HG02642 (cell line): Measurements from ENCODE around the gene LKAAEAR1.
"Not testable (repeated sequence)": the region's sequence is repeated elsewhere in the genome, so short reads cannot be mapped to it uniquely, and the experiment has no call there.

Experiments
- ATAC-seq: cut with Tn5 transposase; IDR thresholded peaks from one replicate; pipeline ENCODE4 v1.9.1; 2021; ENCODE audit warnings: mild to moderate bottlenecking; ENCODE audit not compliant: unreplicated experiment, poor library complexity

The LKAAEAR1 gene

GRCh38 chr20:64083804-64084684 is at the start of gene LKAAEAR1:
Gene LKAAEAR1, minus strand, starts transcription at chr20:64084398. Its CDS starts 179 bp downstream, at chr20:64084219.
- ATAC-seq: no peak

DNA sequence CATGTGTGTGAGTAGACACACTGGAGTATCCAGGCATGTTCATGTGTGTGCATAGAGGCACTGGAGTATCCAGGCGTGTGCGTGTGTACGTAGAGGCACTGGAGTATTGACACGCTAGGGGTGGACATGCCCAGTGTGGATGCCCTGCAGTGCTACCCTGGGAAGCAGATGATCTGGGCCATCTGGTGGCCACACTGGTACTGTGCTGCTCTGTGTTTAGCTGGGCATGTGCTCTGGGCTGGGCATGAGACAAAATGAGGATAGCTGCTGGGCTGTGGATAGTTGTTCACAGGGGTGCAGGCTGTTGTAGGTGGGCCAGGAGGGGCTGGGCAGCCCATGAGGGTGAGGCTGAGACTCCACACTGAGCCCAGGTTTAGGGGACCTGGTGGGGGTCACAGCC is 47.2 kb upstream of the LKAAEAR1 start:
- no peak for ATAC-seq

DNA sequence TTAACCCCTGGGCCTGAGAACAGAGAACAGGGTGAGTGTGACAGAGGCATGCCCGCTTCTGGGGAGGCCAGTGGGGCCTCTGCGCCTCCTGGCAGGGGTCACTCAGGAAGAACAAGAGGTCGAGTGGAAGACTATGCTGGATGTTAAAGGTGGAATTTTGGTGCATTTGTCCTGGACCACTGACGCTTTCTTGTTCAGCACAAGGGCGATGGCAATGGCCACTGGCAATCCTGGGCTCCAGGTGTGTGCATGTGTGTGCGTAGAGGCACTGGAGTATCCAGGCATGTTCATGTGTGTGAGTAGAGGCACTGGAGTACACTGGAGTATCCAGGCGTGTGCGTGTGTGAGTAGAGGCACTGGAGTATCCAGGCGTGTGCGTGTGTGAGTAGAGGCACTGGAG is 46.7 kb upstream of the LKAAEAR1 start:
- no peak for ATAC-seq

DNA sequence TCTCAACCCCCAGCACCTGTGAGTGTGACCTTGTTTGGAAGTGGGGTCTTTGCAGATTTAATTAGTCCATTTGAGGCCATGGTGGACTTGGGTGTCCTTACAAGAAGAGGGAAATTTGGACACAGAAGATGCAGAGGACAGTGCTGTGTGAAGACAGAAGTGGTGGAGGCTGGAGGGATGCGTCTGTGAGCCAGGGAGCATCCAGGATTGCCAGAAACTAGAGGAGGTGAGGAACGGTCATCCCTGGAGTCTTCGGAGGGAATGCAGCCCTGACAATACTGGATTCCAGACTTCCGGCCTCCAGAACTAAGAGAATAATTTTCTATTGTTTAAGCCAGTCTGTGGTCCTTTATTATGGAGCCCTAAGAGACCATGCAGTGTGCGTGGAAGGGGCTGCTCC is 46.1 kb upstream of the LKAAEAR1 start:
- ATAC-seq: no peak

DNA sequence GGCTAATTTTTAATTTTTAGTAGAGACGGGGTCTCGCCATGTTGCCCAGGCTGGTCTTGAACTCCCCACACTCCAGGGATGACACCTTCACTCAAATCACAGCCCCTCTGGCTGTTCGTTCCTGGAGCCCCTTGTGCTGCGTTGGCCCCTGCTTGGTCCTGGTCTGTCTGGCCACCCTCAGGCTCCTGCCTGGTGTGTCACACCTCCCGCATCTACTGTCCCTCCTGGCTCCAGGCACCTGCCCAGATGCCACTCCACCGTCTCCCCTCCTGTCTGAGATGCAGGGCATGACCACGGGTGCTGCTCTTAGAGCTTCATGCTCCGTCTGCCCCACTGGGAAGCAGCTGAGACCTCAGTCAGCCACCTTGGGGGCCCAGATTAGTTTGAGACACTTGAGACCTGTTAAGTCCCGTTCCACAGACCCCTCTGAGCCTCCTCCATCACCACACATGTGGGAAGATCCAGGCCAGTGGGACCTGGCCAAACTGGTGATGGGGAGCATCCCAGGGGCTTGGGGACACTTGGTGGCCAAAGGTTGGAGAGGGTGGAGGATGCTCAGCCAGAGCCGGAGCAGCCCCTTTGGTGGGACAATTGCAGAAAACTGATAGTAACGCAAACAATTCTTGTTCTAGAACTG is 45.1 kb upstream of the LKAAEAR1 start:
- no peak for ATAC-seq

- ATAC-seq: not testable (repeated sequence)
Observed at GRCh38 chr20:64123517-64123916, 39.3 kb upstream of the LKAAEAR1 start.

GRCh38 chr20:64122927-64123326 is 38.7 kb upstream of the LKAAEAR1 start:
- ATAC-seq: not testable (repeated sequence)

GRCh38 chr20:64121586-64121985 is 37.4 kb upstream of the LKAAEAR1 start:
- ATAC-seq: no peak

DNA sequence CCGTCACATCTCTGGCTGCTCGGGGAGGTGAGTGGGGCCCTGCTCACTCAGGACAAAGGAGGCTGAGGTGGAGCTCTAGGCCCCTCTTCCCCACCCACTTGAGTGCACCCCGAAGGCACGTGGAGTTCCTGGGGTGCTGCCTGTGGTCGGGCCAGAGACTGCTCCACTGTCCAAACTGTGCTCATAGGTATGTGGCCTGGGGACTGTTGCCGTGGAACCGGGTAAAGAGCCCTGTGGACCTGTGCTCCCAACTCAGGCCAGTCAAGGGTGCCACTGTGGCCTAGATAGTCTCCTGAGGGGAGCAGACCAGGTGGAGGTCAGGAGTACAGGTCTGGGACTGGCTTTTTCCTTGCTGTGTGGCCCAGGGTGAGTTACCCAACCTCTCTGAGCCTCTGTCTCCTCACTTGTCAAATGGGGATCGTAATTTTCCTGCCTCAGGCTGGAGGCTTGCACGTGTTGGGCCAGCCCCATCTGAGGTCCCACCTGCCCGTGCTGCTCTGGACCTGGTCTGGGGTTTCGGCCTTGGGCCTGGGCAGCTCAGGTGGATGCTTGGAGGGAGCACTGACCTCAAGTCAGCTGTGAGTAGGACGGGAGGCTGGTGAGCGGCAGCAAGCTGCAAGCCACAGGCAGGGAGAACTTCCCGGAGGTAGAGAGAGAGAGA is 35.6 kb upstream of the LKAAEAR1 start:
- ATAC-seq: no peak

DNA sequence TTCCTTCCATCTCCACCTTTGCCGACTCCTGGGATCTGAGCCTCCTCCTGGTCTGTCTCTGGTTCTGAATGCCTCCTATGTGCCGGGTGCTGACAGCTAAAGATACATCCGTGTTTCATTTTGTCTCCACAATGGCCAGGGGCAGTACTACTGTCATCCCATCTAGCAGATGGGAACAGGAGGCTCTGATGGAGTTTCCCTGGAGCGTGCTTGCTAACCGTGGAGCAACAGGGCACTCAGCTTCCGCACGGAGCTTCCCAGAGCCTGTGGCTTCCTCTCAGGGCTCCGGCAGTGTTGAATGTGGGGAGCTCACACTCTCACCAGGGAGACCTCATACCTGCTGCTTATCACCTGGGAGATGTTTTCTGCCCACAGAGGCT is 35.1 kb upstream of the LKAAEAR1 start:
- no peak for ATAC-seq

GRCh38 chr20:64117432-64117777 is 33.2 kb upstream of the LKAAEAR1 start:
- ATAC-seq: not testable (repeated sequence)

DNA sequence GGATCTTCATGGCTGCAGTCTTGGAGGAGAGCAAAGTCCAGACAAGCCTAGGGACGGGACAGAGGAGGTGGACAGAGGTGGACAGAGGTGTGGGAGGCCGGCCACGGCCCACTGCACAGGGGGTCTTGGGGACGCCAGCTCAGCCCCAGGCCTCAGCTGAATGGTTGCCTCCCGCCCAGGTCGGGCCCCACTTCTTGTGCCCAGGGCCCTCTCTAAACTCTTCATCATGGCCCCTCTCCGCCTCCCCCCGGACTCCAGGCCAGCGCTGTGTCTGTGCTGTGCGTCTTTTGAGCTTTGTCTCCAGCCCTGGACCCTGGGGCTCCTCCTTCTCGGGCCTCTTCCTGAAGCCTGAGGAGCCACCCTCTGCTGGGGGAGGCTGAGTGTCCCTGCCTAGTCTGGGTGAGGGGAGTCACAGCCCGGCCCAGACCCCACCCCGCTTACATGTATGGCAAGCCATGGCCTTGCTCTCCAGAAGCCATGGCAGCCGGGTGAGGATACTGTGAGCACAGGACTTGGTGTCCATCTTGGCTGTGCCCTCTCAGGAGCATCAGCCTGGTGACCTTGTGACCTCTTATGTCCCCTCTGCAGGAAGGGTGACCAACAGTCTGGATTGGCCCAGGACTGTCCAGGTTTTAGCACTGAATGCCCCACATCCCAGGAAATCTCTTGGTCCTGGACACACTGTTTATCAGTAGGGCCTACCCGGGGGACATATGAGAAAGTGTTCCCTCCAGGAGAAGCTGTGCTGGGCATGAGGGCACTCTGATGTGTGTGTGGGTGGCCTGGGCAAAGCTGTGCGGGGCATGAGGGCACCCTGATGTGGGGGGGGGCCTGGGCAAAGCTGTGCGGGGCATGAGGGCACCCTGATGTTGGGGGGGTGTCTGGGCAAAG is 32.6 kb upstream of the LKAAEAR1 start:
- ATAC-seq: no peak

- ATAC-seq: no peak
Observed at GRCh38 chr20:64116016-64116415, 31.8 kb upstream of the LKAAEAR1 start.

- ATAC-seq: no peak
Observed at GRCh38 chr20:64115171-64115911, 31.1 kb upstream of the LKAAEAR1 start.

DNA sequence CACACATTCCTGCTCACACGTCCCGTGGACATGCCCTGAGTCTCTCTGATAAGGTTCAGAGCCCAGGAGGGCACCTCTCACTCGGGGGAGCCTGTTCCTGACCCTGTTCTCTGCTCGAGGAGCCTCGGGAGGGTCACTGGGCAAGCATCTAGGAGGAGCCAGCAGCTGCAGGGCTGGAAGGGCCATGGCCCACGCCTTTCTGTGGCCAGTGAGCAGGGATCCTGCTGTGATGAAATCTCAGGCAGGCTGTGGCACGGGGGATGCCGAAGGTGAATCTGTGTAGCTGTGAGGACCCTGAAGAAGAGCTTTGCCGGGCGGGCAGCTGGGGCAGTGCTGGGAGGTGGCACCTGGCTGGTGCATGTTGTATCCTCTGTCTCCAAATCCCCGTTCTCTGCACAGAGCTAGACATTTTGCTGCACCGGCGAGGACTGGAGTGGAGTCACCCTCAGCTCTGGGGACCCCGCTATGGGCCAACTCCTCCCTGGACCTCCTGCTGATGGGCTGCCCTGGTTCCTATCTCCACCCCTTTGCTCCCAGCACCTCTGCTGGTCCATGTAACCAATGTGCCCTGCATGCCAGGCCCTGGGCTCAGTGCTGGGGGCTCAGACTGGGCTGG is 30.3 kb upstream of the LKAAEAR1 start:
- ATAC-seq: no peak

GRCh38 chr20:64113796-64114355 is 29.7 kb upstream of the LKAAEAR1 start:
- ATAC-seq: no peak

DNA sequence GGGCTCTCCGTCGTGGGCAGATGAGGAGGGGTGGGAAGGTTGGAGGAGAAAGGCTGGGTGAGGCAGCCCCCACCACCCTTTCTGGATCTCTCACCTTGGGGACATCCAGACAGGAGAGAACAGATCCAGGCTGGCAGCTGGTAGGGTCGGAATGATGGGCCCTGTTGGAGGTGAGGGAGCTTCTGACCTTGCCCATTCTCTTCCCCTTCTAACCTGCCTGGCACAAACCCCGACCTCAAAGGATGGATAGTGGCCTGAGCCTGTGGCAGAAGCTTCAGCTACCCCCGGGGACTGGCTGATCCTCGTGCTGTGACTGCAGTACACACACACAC is 29.2 kb upstream of the LKAAEAR1 start:
- ATAC-seq: no peak

DNA sequence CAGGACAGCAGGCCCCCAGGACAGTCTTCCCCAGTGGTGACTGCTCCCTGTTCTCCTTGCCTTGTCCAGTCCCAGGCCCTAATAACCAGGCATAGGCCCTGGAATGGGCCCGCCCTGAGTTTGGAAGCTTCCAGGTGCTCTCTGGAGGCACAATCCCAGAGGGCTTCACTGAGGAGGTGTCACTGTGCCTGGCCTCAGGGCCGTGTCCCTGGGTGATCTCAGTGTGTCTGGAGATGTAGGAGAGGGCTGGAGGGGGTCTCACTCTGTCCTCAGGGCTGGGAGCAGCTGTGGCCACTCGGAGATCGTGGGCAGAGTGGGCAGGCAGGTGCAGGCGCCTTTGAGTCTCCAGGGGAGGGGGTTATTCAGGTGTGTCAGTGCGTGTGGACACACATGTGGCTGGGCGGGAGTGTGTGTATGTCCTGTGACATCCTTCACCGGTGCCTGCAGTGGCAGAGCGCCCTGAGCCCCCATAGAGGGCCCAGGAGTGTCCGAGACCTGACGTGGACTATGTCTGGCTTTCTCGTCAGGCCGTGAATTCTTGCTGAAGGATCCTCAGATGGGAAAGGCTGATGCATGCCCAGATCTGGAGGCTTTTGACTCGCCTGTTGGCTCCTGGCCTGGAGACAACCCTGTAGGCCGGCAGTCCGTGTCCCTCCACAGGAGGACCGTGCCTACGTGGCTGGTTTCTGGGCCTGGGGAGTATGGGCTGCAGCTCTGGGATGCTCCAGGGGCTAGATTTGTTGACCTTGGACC is 28.7 kb upstream of the LKAAEAR1 start:
- no peak for ATAC-seq
